HepG2 (cell line): Measurements from ENCODE around the gene FGFR2. TPM values are rescaled to one million over a fixed set of nuclear protein-coding genes. Genes with fewer than 3 reads are reported as not detected.
A peak's percentile ranks its signal among the peaks of the same experiment; 100 is the strongest.

Experiments
- ATRX ChIP-seq: sonication (generic); formaldehyde crosslinking; IDR thresholded peaks from 2 replicates; pipeline ENCODE4 v1.4.0; 2020; ENCODE audit warnings: missing genetic modification reagents, borderline replicate concordance
- FOXM1 ChIP-seq: sonication (generic); formaldehyde crosslinking; IDR thresholded peaks from 2 replicates; pipeline ENCODE4 v1.5.0; 2020; ENCODE audit warnings: missing genetic modification reagents
- MTA1 ChIP-seq: sonication (generic); formaldehyde crosslinking; IDR thresholded peaks from 2 replicates; pipeline ENCODE4 v1.4.0; 2020; ENCODE audit warnings: missing genetic modification reagents, mild to moderate bottlenecking, borderline replicate concordance
- RFX1 ChIP-seq: fragments of 450-650 bp; IDR thresholded peaks from 2 replicates; pipeline ENCODE4 v1.6.1; 2017
- SRSF9 ChIP-seq: fragments of 200-400 bp; formaldehyde crosslinking; IDR thresholded peaks from 2 replicates; pipeline ENCODE4 v1.6.1; 2018; ENCODE audit warnings: borderline replicate concordance, mild to moderate bottlenecking, low read depth, low read length; ENCODE audit not compliant: insufficient read depth, poor library complexity, severe bottlenecking
- SUZ12 ChIP-seq: fragments of 150-350 bp; IDR thresholded peaks from 2 replicates; pipeline ENCODE4 v1.6.1; 2014; ENCODE audit warnings: low read depth, low read length
- ZFP90 ChIP-seq: sonication (generic); formaldehyde crosslinking; IDR thresholded peaks from 2 replicates; pipeline ENCODE4 v1.8.0; 2022; ENCODE audit warnings: missing genetic modification reagents, mild to moderate bottlenecking, inconsistent platforms, borderline replicate concordance
- ZKSCAN5 ChIP-seq: sonication (generic); formaldehyde crosslinking; IDR thresholded peaks from 2 replicates; pipeline ENCODE4 v1.5.1; 2020; ENCODE audit warnings: mild to moderate bottlenecking, missing genetic modification reagents
- ZNF317 ChIP-seq: sonication (generic); formaldehyde crosslinking; IDR thresholded peaks from 2 replicates; pipeline ENCODE4 v1.5.0; 2020; ENCODE audit warnings: mild to moderate bottlenecking, missing genetic modification reagents
- polyA plus RNA-seq, 8 experiments: library from polyadenylated mRNA; depleted of rRNA in 3 of 8; stranded (reverse) in 7 of 8; unstranded in 1 of 8; fragments of >200 nt; fragmentation: Illumina TruSeq in 4 of 8; extraction: Trizol in 4 of 8; gene quantifications; 2 replicates each; pipeline versions ENCODE4 v1.2.1 to v1.2.3, GENCODE V29; 2011 to 2016; ENCODE audit warnings: low read depth in 4 of 8, missing spikeins in 1 of 8, mixed read lengths in 1 of 8; ENCODE audit not compliant: insufficient read depth in 1 of 8
- total RNA-seq, 5 experiments: library from RNA; depleted of rRNA; stranded (reverse); fragments of >200 nt; fragmentation: Illumina TruSeq; extraction: Trizol; gene quantifications; 2 replicates each; pipeline ENCODE4 v1.2.3, GENCODE V29; 2016; ENCODE audit warnings: low read depth in 1 of 5
- TF ChIP-seq, protein P1 (sequence below): IDR thresholded peaks from 2 replicates; pipeline ENCODE4 v1.4.0; 2020; ENCODE audit warnings: mild to moderate bottlenecking, missing genetic modification reagents
- TF ChIP-seq, protein P2 (sequence below): sonication (generic); formaldehyde crosslinking; IDR thresholded peaks from 2 replicates; pipeline ENCODE4 v1.5.0; 2020; ENCODE audit warnings: missing genetic modification reagents
- TF ChIP-seq, protein P3 (sequence below): sonication (generic); formaldehyde crosslinking; IDR thresholded peaks from 2 replicates; pipeline ENCODE4 v1.5.1; 2020; ENCODE audit warnings: mild to moderate bottlenecking, missing genetic modification reagents, borderline replicate concordance
- TF ChIP-seq, protein P4 (sequence below): IDR thresholded peaks from 2 replicates; pipeline ENCODE4 v1.6.1; 2016; ENCODE audit warnings: missing compliant biosample characterization, missing genetic modification reagents, borderline replicate concordance
- TF ChIP-seq, protein P5 (sequence below): sonication (generic); formaldehyde crosslinking; IDR thresholded peaks from 2 replicates; pipeline ENCODE4 v1.8.0; 2022; ENCODE audit warnings: missing genetic modification reagents, low read depth, mild to moderate bottlenecking, borderline replicate concordance
- TF ChIP-seq, protein P6 (sequence below): sonication (generic); formaldehyde crosslinking; IDR thresholded peaks from 2 replicates; pipeline ENCODE4 v1.4.0; 2020; ENCODE audit warnings: low read depth, mild to moderate bottlenecking, missing genetic modification reagents

Gene FGFR2
- total and polyA plus RNA-seq, 2 of the 13 experiments (the other 11 are each of a cell fraction or from before 2014, with no cell fraction given): 1.6 to 2.6 TPM

DNA sequence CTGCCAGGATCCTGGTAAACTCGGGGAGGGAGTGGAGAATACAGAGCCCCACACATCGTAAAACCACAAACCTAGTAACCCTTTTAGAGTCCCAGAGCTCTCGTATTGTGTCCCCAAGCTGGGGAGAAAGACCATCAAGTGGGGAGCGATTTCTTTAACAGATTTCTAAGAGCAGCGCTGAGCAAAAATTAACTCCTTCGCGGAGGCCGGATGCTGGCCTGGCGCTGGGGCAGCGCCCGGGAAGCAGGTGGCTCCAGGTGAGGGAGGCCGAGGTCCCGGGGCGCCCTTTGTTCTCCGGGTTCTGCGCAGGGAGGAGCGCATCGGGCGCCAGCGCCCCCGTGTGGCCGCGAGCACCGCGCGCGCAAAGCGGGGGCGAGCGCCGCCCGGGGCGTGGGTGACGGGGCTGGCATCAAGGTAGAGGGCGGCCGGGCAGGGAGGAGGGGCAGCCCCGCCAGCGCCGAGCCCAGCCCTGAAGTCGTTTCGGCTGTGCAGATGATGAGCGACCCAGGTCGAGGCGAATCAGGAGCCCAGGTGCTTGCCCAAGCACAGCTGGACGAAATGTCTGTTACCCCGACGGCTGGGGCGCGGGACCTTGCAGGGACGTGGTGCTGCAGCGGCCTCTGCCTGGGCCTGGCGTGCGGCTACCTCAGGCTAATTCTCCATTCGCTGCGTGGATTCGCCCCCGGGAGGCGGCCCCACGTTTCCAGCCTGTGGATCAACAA lies 10.4 kb upstream of the FGFR2 start (continued):
- TF ChIP-seq, protein P1, sequence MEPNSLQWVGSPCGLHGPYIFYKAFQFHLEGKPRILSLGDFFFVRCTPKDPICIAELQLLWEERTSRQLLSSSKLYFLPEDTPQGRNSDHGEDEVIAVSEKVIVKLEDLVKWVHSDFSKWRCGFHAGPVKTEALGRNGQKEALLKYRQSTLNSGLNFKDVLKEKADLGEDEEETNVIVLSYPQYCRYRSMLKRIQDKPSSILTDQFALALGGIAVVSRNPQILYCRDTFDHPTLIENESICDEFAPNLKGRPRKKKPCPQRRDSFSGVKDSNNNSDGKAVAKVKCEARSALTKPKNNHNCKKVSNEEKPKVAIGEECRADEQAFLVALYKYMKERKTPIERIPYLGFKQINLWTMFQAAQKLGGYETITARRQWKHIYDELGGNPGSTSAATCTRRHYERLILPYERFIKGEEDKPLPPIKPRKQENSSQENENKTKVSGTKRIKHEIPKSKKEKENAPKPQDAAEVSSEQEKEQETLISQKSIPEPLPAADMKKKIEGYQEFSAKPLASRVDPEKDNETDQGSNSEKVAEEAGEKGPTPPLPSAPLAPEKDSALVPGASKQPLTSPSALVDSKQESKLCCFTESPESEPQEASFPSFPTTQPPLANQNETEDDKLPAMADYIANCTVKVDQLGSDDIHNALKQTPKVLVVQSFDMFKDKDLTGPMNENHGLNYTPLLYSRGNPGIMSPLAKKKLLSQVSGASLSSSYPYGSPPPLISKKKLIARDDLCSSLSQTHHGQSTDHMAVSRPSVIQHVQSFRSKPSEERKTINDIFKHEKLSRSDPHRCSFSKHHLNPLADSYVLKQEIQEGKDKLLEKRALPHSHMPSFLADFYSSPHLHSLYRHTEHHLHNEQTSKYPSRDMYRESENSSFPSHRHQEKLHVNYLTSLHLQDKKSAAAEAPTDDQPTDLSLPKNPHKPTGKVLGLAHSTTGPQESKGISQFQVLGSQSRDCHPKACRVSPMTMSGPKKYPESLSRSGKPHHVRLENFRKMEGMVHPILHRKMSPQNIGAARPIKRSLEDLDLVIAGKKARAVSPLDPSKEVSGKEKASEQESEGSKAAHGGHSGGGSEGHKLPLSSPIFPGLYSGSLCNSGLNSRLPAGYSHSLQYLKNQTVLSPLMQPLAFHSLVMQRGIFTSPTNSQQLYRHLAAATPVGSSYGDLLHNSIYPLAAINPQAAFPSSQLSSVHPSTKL (CRISPR knock-in tag): no peak
- TF ChIP-seq ZKSCAN5 (CRISPR knock-in tag) (no peak), SRSF9 (no peak), MTA1 (no peak), SUZ12 (no peak), FOXM1 (CRISPR knock-in tag) (no peak), RFX1 (no peak), ZNF317 (CRISPR knock-in tag) (no peak), ZFP90 (CRISPR knock-in tag) (no peak), ATRX (CRISPR knock-in tag) (no peak)
- TF ChIP-seq, protein P2, sequence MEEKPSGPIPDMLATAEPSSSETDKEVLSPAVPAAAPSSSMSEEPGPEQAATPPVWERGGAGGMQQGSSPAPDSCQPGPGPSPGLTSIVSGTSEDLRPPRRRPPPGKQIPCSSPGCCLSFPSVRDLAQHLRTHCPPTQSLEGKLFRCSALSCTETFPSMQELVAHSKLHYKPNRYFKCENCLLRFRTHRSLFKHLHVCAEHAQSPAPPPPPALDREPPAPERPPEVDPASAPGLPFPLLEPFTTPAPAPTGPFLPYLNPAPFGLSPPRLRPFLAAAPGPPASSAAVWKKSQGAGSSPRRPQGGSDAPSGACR (CRISPR knock-in tag): no peak
- TF ChIP-seq, protein P3, sequence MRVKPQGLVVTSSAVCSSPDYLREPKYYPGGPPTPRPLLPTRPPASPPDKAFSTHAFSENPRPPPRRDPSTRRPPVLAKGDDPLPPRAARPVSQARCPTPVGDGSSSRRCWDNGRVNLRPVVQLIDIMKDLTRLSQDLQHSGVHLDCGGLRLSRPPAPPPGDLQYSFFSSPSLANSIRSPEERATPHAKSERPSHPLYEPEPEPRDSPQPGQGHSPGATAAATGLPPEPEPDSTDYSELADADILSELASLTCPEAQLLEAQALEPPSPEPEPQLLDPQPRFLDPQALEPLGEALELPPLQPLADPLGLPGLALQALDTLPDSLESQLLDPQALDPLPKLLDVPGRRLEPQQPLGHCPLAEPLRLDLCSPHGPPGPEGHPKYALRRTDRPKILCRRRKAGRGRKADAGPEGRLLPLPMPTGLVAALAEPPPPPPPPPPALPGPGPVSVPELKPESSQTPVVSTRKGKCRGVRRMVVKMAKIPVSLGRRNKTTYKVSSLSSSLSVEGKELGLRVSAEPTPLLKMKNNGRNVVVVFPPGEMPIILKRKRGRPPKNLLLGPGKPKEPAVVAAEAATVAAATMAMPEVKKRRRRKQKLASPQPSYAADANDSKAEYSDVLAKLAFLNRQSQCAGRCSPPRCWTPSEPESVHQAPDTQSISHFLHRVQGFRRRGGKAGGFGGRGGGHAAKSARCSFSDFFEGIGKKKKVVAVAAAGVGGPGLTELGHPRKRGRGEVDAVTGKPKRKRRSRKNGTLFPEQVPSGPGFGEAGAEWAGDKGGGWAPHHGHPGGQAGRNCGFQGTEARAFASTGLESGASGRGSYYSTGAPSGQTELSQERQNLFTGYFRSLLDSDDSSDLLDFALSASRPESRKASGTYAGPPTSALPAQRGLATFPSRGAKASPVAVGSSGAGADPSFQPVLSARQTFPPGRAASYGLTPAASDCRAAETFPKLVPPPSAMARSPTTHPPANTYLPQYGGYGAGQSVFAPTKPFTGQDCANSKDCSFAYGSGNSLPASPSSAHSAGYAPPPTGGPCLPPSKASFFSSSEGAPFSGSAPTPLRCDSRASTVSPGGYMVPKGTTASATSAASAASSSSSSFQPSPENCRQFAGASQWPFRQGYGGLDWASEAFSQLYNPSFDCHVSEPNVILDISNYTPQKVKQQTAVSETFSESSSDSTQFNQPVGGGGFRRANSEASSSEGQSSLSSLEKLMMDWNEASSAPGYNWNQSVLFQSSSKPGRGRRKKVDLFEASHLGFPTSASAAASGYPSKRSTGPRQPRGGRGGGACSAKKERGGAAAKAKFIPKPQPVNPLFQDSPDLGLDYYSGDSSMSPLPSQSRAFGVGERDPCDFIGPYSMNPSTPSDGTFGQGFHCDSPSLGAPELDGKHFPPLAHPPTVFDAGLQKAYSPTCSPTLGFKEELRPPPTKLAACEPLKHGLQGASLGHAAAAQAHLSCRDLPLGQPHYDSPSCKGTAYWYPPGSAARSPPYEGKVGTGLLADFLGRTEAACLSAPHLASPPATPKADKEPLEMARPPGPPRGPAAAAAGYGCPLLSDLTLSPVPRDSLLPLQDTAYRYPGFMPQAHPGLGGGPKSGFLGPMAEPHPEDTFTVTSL: no peak
- TF ChIP-seq, protein P4, sequence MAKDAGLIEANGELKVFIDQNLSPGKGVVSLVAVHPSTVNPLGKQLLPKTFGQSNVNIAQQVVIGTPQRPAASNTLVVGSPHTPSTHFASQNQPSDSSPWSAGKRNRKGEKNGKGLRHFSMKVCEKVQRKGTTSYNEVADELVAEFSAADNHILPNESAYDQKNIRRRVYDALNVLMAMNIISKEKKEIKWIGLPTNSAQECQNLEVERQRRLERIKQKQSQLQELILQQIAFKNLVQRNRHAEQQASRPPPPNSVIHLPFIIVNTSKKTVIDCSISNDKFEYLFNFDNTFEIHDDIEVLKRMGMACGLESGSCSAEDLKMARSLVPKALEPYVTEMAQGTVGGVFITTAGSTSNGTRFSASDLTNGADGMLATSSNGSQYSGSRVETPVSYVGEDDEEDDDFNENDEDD (CRISPR knock-in tag): peak; percentile 75; the same call in 1 of the 2 replicates
- TF ChIP-seq, protein P5, sequence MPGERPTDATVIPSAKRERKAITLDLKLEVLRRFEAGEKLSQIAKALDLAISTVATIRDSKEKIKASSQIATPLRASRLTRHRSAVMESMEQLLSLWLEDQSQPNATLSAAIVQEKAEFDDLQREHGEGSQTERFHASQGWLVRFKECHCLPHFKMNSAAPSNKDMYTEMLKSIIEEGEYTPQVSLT: no peak
- TF ChIP-seq, protein P6, sequence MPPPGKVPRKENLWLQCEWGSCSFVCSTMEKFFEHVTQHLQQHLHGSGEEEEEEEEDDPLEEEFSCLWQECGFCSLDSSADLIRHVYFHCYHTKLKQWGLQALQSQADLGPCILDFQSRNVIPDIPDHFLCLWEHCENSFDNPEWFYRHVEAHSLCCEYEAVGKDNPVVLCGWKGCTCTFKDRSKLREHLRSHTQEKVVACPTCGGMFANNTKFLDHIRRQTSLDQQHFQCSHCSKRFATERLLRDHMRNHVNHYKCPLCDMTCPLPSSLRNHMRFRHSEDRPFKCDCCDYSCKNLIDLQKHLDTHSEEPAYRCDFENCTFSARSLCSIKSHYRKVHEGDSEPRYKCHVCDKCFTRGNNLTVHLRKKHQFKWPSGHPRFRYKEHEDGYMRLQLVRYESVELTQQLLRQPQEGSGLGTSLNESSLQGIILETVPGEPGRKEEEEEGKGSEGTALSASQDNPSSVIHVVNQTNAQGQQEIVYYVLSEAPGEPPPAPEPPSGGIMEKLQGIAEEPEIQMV (CRISPR knock-in tag): no peak
